Loucy (cell line): ENCODE results near the gene MYADM.

Source experiments
- H2AFZ ChIP-seq: fragments of 200-600 bp; sonication (generic); 2 replicates; pipeline ENCODE4 v1.6.0; 2016; ENCODE audit warnings: antibody characterized with exemption, mild to moderate bottlenecking, low read length, moderate library complexity
- H3F3A ChIP-seq: fragments of 200-600 bp; 2 replicates; pipeline ENCODE4 v1.6.0; 2016; ENCODE audit warnings: antibody characterized with exemption, low read depth, mild to moderate bottlenecking
- H3K27me3 ChIP-seq: fragments of 200-600 bp; sonication (generic); 2 replicates; pipeline ENCODE4 v1.6.1; 2014; ENCODE audit warnings: low read length, mild to moderate bottlenecking; ENCODE audit not compliant: insufficient read depth, poor library complexity, severe bottlenecking
- H3K36me3 ChIP-seq: fragments of 200-600 bp; sonication (generic); 2 replicates; pipeline ENCODE4 v1.6.1; 2016; ENCODE audit warnings: low read length; ENCODE audit not compliant: insufficient read depth
- H3K4me1 ChIP-seq: fragments of 200-600 bp; sonication (generic); 2 replicates; pipeline ENCODE4 v1.5.1; 2014; ENCODE audit warnings: low read length, mild to moderate bottlenecking; ENCODE audit not compliant: insufficient read depth, poor library complexity, severe bottlenecking
- H3K4me2 ChIP-seq: fragments of 200-600 bp; sonication (generic); 2 replicates; pipeline ENCODE4 v1.6.0; 2014; ENCODE audit warnings: antibody characterized with exemption, low read length, low read depth, mild to moderate bottlenecking; ENCODE audit not compliant: poor library complexity, severe bottlenecking
- H3K4me3 ChIP-seq: fragments of 200-600 bp; sonication (generic); 2 replicates; pipeline ENCODE4 v1.5.1; 2014; ENCODE audit warnings: low read length, mild to moderate bottlenecking, mixed read lengths; ENCODE audit not compliant: poor library complexity, severe bottlenecking
- H3K79me2 ChIP-seq: fragments of 200-600 bp; sonication (generic); 2 replicates; pipeline ENCODE4 v1.6.1; 2014; ENCODE audit warnings: low read length; ENCODE audit not compliant: insufficient read depth
- H3K9ac ChIP-seq: fragments of 200-600 bp; sonication (generic); 2 replicates; pipeline ENCODE4 v1.6.0; 2014; ENCODE audit warnings: mild to moderate bottlenecking, low read depth, low read length, moderate library complexity; ENCODE audit not compliant: poor library complexity, severe bottlenecking
- H3K9me2 ChIP-seq: fragments of 200-600 bp; sonication (generic); replicated peaks from 2 replicates; pipeline ENCODE4 v1.6.1; 2016; ENCODE audit warnings: low read depth, low read length, mixed read lengths
- H3K9me3 ChIP-seq: fragments of 200-600 bp; sonication (generic); 2 replicates; pipeline ENCODE4 v1.6.1; 2014; ENCODE audit warnings: mild to moderate bottlenecking, antibody characterized with exemption, low read length, low read depth; ENCODE audit not compliant: insufficient read depth
- H4K20me1 ChIP-seq: fragments of 200-600 bp; sonication (generic); 2 replicates; pipeline ENCODE4 v1.6.0; 2014; ENCODE audit warnings: antibody characterized with exemption, low read length, mild to moderate bottlenecking; ENCODE audit not compliant: insufficient read depth, poor library complexity, severe bottlenecking
- EZH2phosphoT487 ChIP-seq: fragments of 200-600 bp; IDR thresholded peaks from 2 replicates; pipeline ENCODE4 v1.6.1; 2018; ENCODE audit warnings: antibody characterized with exemption, mild to moderate bottlenecking, moderate library complexity, borderline replicate concordance
- TF ChIP-seq, protein P1 (sequence below): fragments of 200-600 bp; sonication (generic); conservative IDR thresholded peaks from 2 replicates; pipeline ENCODE4 v1.5.1; 2014; ENCODE audit warnings: mild to moderate bottlenecking, antibody characterized with exemption, low read length

Gene MYADM

DNA sequence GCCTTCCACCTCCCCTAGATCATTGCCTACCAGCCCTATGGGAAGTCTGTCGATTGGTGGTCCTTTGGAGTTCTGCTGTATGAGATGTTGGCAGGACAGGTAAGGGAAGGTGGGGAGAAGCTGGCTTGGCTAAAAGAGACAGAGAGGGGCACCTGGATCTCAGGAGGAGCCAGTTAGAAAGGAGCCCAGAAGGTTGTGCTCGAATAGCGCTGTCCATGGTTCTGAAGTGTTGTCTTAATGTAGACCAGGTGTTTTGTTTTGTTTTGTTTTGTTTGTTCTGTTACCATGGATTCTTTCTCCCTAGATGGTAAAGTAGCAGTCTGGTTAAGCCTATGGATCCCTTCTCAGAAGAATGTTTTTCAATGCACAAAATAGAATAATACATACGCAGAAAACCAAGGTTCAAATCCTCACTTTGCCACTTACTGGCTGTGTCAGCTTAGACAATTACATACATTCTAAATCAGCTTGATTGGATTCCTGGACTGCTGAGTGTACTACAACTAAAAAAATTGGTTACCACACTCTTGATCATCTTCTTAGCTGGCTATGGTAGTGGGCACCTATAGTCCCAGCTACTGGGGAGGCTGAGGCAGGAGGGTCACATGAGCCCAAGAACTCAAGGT is 35.5 kb downstream of the MYADM start:
- no peaks in the 10 kb centered on the region for H3K9me3 ChIP-seq
- no peak overlapping the region for H2AFZ ChIP-seq
- no peak overlapping the region for H3K9ac ChIP-seq
- TF ChIP-seq, protein P1, sequence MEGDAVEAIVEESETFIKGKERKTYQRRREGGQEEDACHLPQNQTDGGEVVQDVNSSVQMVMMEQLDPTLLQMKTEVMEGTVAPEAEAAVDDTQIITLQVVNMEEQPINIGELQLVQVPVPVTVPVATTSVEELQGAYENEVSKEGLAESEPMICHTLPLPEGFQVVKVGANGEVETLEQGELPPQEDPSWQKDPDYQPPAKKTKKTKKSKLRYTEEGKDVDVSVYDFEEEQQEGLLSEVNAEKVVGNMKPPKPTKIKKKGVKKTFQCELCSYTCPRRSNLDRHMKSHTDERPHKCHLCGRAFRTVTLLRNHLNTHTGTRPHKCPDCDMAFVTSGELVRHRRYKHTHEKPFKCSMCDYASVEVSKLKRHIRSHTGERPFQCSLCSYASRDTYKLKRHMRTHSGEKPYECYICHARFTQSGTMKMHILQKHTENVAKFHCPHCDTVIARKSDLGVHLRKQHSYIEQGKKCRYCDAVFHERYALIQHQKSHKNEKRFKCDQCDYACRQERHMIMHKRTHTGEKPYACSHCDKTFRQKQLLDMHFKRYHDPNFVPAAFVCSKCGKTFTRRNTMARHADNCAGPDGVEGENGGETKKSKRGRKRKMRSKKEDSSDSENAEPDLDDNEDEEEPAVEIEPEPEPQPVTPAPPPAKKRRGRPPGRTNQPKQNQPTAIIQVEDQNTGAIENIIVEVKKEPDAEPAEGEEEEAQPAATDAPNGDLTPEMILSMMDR = no peak
- no peak for TF ChIP-seq EZH2phosphoT487
- H3K36me3 ChIP-seq = no peaks in the 10 kb centered on the region
- H4K20me1 ChIP-seq = no peaks in the 10 kb centered on the region
- H3K79me2 ChIP-seq = no peaks in the 10 kb centered on the region
- no peaks in the 10 kb centered on the region for H3F3A ChIP-seq
- no peaks in the 10 kb centered on the region for H3K9me2 ChIP-seq
- no peak overlapping the region for H3K4me2 ChIP-seq
- H3K4me3 ChIP-seq = no peak overlapping the region
- H3K27me3 ChIP-seq = no peaks in the 10 kb centered on the region
- no peaks in the 10 kb centered on the region for H3K4me1 ChIP-seq

DNA sequence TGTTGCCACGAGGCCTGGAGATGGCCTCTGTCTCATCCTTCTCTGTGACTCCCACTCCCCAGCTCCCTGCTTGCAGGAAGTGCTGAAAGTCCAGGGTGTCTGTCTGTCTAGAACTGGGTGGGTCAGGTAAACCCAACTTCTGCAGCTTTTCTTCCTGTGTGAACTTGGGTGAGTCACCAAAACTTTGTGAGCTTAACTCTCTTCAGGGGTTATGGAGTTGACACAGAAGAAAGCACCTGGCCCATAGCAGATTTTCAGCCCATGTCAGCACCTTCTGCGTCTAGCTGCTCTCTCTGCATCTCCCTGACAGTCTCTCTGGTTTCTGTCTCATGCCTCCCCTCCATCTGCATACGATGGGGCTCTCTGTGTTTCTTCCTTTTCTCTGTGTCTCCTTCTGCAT is 37.2 kb downstream of the MYADM start:
- Histone ChIP-seq H3K79me2 (no peaks in the 10 kb centered on the region), H2AFZ (no peak overlapping the region), H4K20me1 (no peaks in the 10 kb centered on the region), H3K9ac (no peak overlapping the region), H3K4me1 (no peaks in the 10 kb centered on the region), H3K4me3 (no peak overlapping the region), H3K9me3 (no peaks in the 10 kb centered on the region), H3K27me3 (no peaks in the 10 kb centered on the region), H3K4me2 (no peak overlapping the region), H3K36me3 (no peaks in the 10 kb centered on the region), H3F3A (no peaks in the 10 kb centered on the region), H3K9me2 (no peaks in the 10 kb centered on the region)
- no peak for TF ChIP-seq EZH2phosphoT487
- TF ChIP-seq, protein P1 = no peak

DNA sequence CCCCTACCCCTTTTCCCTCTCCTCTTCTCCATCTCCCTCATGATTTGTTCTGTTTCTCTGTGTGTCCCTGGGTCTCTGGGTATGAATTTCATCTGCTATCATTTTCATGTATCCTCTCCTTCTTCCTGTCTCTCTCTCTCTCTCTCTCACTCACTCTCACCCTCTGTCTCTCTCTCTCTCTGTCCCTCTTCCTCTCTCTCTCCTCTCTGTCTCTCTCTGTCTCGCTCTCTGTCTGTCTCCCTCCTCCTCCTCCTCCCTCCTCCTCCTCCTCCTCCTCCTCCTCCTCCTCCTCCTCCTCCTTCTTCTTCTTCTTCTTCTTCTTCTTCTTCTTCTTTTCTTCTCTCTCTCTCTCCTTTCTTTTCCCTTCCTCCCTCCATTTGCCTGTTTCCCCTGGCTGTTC is 38.1 kb downstream of the MYADM start:
- Histone ChIP-seq H3K79me2 (no peaks in the 10 kb centered on the region), H3K9me3 (no peaks in the 10 kb centered on the region), H3F3A (no peaks in the 10 kb centered on the region), H3K4me3 (no peak overlapping the region), H3K9me2 (no peaks in the 10 kb centered on the region), H3K9ac (no peak overlapping the region), H3K36me3 (no peaks in the 10 kb centered on the region), H3K4me2 (no peak overlapping the region), H4K20me1 (no peaks in the 10 kb centered on the region), H3K4me1 (no peaks in the 10 kb centered on the region), H2AFZ (no peak overlapping the region), H3K27me3 (no peaks in the 10 kb centered on the region)
- TF ChIP-seq, protein P1 = no peak
- TF ChIP-seq EZH2phosphoT487 = no peak
